Endothelial cell of umbilical vein (primary cell): ENCODE results near the gene FUBP3. TPM values are rescaled to one million over a fixed set of nuclear protein-coding genes. Genes with fewer than 3 reads are reported as not detected.

Experiments
- BruUV-seq: library from RNA; stranded (reverse); fragments of 400-500 nt; replicated peaks from 2 replicates; lab custom pipeline; 2021; lab: Mats Ljungman, UMichigan
- CTCF ChIA-PET: fragments of 300-600, 350-600 bp; sonication (Branson Sonifier 250); formaldehyde crosslinking; loops from one replicate; lab custom pipeline; 2021; ENCODE audit warnings: antibody characterized with exemption, inconsistent platforms; lab: Charles Lee
- POLR2A ChIA-PET: fragments of 300-600, 350-600 bp; sonication (Branson Sonifier 250); formaldehyde crosslinking; loops from one replicate; lab custom pipeline; 2021; ENCODE audit warnings: antibody characterized with exemption, inconsistent platforms; lab: Charles Lee
- DNase-seq: peaks from one replicate; pipeline ENCODE4 v3.0.0-alpha.2; 2011; ENCODE audit warnings: low read depth, low spot score
- FAIRE-seq: peaks from 2 replicates; lab custom pipeline; 2011; peaks lifted over from hg19 to GRCh38; lab: Jason Lieb, UNC
- H2AFZ ChIP-seq: 2 replicates; pipeline ENCODE4 v1.6.0; 2012; ENCODE audit warnings: low read depth, low read length, control low read depth, inconsistent platforms
- H3K27ac ChIP-seq: 2 replicates; pipeline ENCODE4 v1.5.1; 2011; ENCODE audit warnings: low read depth, mild to moderate bottlenecking, control low read depth, low read length, moderate library complexity; ENCODE audit not compliant: insufficient read depth
- H3K27me3 ChIP-seq, 2 experiments: 2 replicates each; pipeline versions ENCODE4 v1.6.0 to v1.6.1; 2011; ENCODE audit warnings: low read length in 2 of 2, mixed read lengths in 1 of 2; ENCODE audit not compliant: control insufficient read depth in 2 of 2, insufficient read depth in 2 of 2
- H3K36me3 ChIP-seq, 2 experiments: 2 replicates in 1 of 2; 3 replicates in 1 of 2; pipeline ENCODE4 v1.5.1; 2011; ENCODE audit warnings: low read length in 2 of 2, mild to moderate bottlenecking in 1 of 2, moderate library complexity in 1 of 2; ENCODE audit not compliant: control insufficient read depth in 2 of 2, insufficient read depth in 2 of 2; ENCODE audit errors: extremely low read depth in 1 of 2
- H3K4me1 ChIP-seq: 3 replicates; pipeline ENCODE4 v1.5.1; 2011; ENCODE audit warnings: mild to moderate bottlenecking, low read length; ENCODE audit not compliant: control insufficient read depth, insufficient read depth; ENCODE audit errors: extremely low read depth
- H3K4me2 ChIP-seq: 2 replicates; pipeline ENCODE4 v1.6.1; 2011; ENCODE audit warnings: low read length, control low read depth, mixed read lengths; ENCODE audit not compliant: insufficient read depth
- H3K4me3 ChIP-seq, 3 experiments: fragments of 200-600 bp in 1 of 3; sonication (generic), shearing (Covaris generic) in 1 of 3; replicated peaks in 1 of 3; 2 replicates each; pipeline ENCODE4 v1.5.1; 2011 to 2016; ENCODE audit warnings: control low read depth in 3 of 3, low read length in 3 of 3, mild to moderate bottlenecking in 2 of 3, inconsistent platforms in 1 of 3, low read depth in 1 of 3, moderate library complexity in 1 of 3; ENCODE audit not compliant: insufficient read depth in 1 of 3
- H3K79me2 ChIP-seq: 2 replicates; pipeline ENCODE4 v1.6.0; 2012; ENCODE audit warnings: low read length, inconsistent platforms; ENCODE audit not compliant: control insufficient read depth, insufficient read depth
- H3K9ac ChIP-seq: replicated peaks from 2 replicates; pipeline ENCODE3; 2011; ENCODE audit warnings: low read length, control low read depth; ENCODE audit not compliant: insufficient read depth; ENCODE audit errors: extremely low read depth
- H3K9me1 ChIP-seq: replicated peaks from 3 replicates; pipeline ENCODE4 v1.6.0; 2011; ENCODE audit warnings: mild to moderate bottlenecking, low read length; ENCODE audit not compliant: control insufficient read depth, insufficient read depth; ENCODE audit errors: extremely low read depth
- H3K9me3 ChIP-seq: replicated peaks from 2 replicates; pipeline ENCODE4 v1.5.1; 2012; ENCODE audit warnings: low read length, inconsistent platforms; ENCODE audit not compliant: control insufficient read depth, insufficient read depth
- H4K20me1 ChIP-seq: replicated peaks from 2 replicates; pipeline ENCODE3; 2011; ENCODE audit warnings: mild to moderate bottlenecking, low read length; ENCODE audit not compliant: control insufficient read depth, insufficient read depth; ENCODE audit errors: extremely low read depth
- CTCF ChIP-seq, 2 donors: IDR thresholded peaks; 1 replicate in 1 of 2; 2 replicates in 1 of 2; pipeline ENCODE4 v1.5.1; 2011; ENCODE audit warnings: low read length in 2 of 2, mild to moderate bottlenecking in 2 of 2, moderate library complexity in 2 of 2, control low read depth in 1 of 2, inconsistent platforms in 1 of 2, low read depth in 1 of 2; ENCODE audit not compliant: insufficient read depth in 1 of 2; ENCODE audit errors: extremely low read depth in 1 of 2
- EZH2 ChIP-seq: IDR thresholded peaks from 2 replicates; pipeline ENCODE4 v1.6.1; 2012; ENCODE audit warnings: borderline replicate concordance, low read depth, mild to moderate bottlenecking, moderate library complexity, low read length, inconsistent platforms; ENCODE audit not compliant: severe bottlenecking
- FOS ChIP-seq: IDR thresholded peaks from 2 replicates; pipeline ENCODE4 v1.6.1; 2011; ENCODE audit warnings: mild to moderate bottlenecking, low read length, moderate library complexity, borderline replicate concordance; ENCODE audit not compliant: insufficient read depth
- GATA2 ChIP-seq: IDR thresholded peaks from 2 replicates; pipeline ENCODE4 v1.7.0; 2011; ENCODE audit warnings: low read depth, mild to moderate bottlenecking, moderate library complexity, mixed read lengths, low read length; ENCODE audit not compliant: insufficient read length, insufficient read depth
- JUN ChIP-seq: IDR thresholded peaks from 2 replicates; pipeline ENCODE4 v1.6.1; 2011; ENCODE audit warnings: borderline replicate concordance, low read depth; ENCODE audit not compliant: insufficient read length, insufficient read depth
- MAX ChIP-seq: IDR thresholded peaks from 2 replicates; pipeline ENCODE4 v1.6.1; 2011; ENCODE audit not compliant: insufficient read depth, insufficient read length
- MYC ChIP-seq: IDR thresholded peaks from one replicate; pipeline ENCODE4 v1.6.1; 2011; ENCODE audit warnings: mild to moderate bottlenecking, low read depth, low read length
- POLR2A ChIP-seq: IDR thresholded peaks from 2 replicates; pipeline ENCODE4 v1.6.1; 2012; ENCODE audit warnings: low read depth, mild to moderate bottlenecking, control low read depth, low read length
- POLR2AphosphoS5 ChIP-seq: IDR thresholded peaks from 2 replicates; pipeline ENCODE4 v1.6.1; 2012; ENCODE audit warnings: low read depth, mild to moderate bottlenecking, control low read depth, low read length, moderate library complexity; ENCODE audit not compliant: insufficient read depth
- dilution Hi-C: fragments of 300-500 bp; cut with MboI; formaldehyde crosslinking; loops from one replicate; pipeline ENCODE4 v1.15.0; 2019; ENCODE audit warnings: low sequenced_read_pairs; ENCODE audit not compliant: extremely low pct_ligation_motif_present
- intact Hi-C: fragments of 100-400 bp; cut with micrococcal nuclease; formaldehyde crosslinking; loops from one replicate; pipeline ENCODE4 v1.10.0; 2022
- polyA plus RNA-seq, 4 experiments: library from polyadenylated mRNA; depleted of rRNA in 3 of 4; stranded (reverse) in 3 of 4; unstranded in 1 of 4; fragments of >200 nt; gene quantifications; 2 replicates each; pipeline versions ENCODE4 v1.2.1 to v1.2.3, GENCODE V29; 2011 to 2012; ENCODE audit warnings: missing spikeins in 1 of 4
- total RNA-seq: library from RNA; stranded (reverse); gene quantifications from 2 replicates; pipeline ENCODE4 v1.2.3, GENCODE V29; 2021

FUBP3 gene
- total and polyA plus RNA-seq, 2 donors (not counting 3 experiments of a cell fraction or from before 2014, with no cell fraction given) = 19.4 to 50.9 TPM

GRCh38 chr9:130633336-130634190, 54.2 kb downstream of the FUBP3 start:
- BruUV-seq = no TSS peak
- ChIA-PET POLR2A (no interaction called here), CTCF (no interaction called here)
- Histone ChIP-seq H3K4me3 (no peak overlapping the region), H3K36me3 (peaks cover 7 to 59% of the 10 kb centered on the region in 2 experiments), H3K9me1 (no peaks in the 10 kb centered on the region), H3K27me3 (no peaks in the 10 kb centered on the region), H2AFZ (no peak overlapping the region), H3K79me2 (no peaks in the 10 kb centered on the region), H4K20me1 (no peaks in the 10 kb centered on the region), H3K4me2 (no peak overlapping the region), H3K4me1 (no peaks in the 10 kb centered on the region), H3K9ac (no peak overlapping the region), H3K9me3 (no peaks in the 10 kb centered on the region), H3K27ac (no peak overlapping the region)
- FAIRE-seq = no peak
- DNase-seq = no peak
- intact Hi-C loops = no loop called here
- dilution Hi-C loops = no loop called here
- TF ChIP-seq MAX (no peak), JUN (no peak), FOS (no peak), CTCF (IDR thresholded peaks at IDR 0.05; ENCODE audit: extremely low read depth in 1 of 2, insufficient read depth in 1 of 2, low read depth in 1 of 2, low read length in 2 of 2) (no peak), POLR2AphosphoS5 (no peak), MYC (no peak), EZH2 (no peak), GATA2 (no peak), POLR2A (no peak)
